MCF 10A (cell line): ENCODE results near the gene OLFML2A. TPM values are rescaled to one million over a fixed set of nuclear protein-coding genes. Genes with fewer than 3 reads are reported as not detected.

Experiments
- BruUV-seq: library from RNA; stranded (reverse); fragments of 400-500 nt; replicated peaks from 2 replicates; lab custom pipeline; 2021; lab: Mats Ljungman, UMichigan
- CTCF ChIA-PET: fragments of 300-600 bp; sonication (Branson Sonifier 250); formaldehyde crosslinking; extraction: SDS; loops from one replicate; lab custom pipeline; 2021; ENCODE audit warnings: antibody characterized with exemption, inconsistent platforms; lab: Yijun Ruan, JAX
- POLR2A ChIA-PET: fragments of 300-600, 350-650 bp; sonication (Branson Sonifier 250); formaldehyde crosslinking; extraction: SDS; loops from one replicate; lab custom pipeline; 2020; ENCODE audit warnings: antibody characterized with exemption, inconsistent platforms; lab: Yijun Ruan, JAX
- DNase-seq: peaks from one replicate; pipeline ENCODE4 v3.0.0-alpha.2; 2018; ENCODE audit not compliant: unreplicated experiment
- H3K27ac Mint-ChIP-seq: one replicate; pipeline ENCODE4 v1.8.0; 2022; ENCODE audit warnings: mild to moderate bottlenecking, low read depth, mixed read lengths; ENCODE audit not compliant: unreplicated experiment
- H3K27me3 Mint-ChIP-seq: one replicate; pipeline ENCODE4 v1.8.0; 2022; ENCODE audit warnings: mixed read lengths; ENCODE audit not compliant: insufficient read depth, unreplicated experiment
- H3K36me3 Mint-ChIP-seq: one replicate; pipeline ENCODE4 v1.8.0; 2022; ENCODE audit warnings: mild to moderate bottlenecking, moderate library complexity, mixed read lengths; ENCODE audit not compliant: insufficient read depth, unreplicated experiment
- H3K4me1 Mint-ChIP-seq: one replicate; pipeline ENCODE4 v1.8.0; 2022; ENCODE audit warnings: mixed read lengths; ENCODE audit not compliant: insufficient read depth, unreplicated experiment
- H3K4me3 Mint-ChIP-seq: one replicate; pipeline ENCODE4 v1.8.0; 2022; ENCODE audit warnings: mild to moderate bottlenecking, moderate library complexity, mixed read lengths; ENCODE audit not compliant: unreplicated experiment
- H3K9me3 Mint-ChIP-seq: one replicate; pipeline ENCODE4 v1.8.0; 2022; ENCODE audit warnings: mixed read lengths; ENCODE audit not compliant: unreplicated experiment
- CTCF ChIP-seq: fragments of 200-600 bp; IDR thresholded peaks from one replicate; pipeline ENCODE4 v1.8.0; 2022; ENCODE audit warnings: antibody characterized with exemption, mild to moderate bottlenecking; ENCODE audit not compliant: unreplicated experiment
- intact Hi-C: fragments of 100-400 bp; cut with micrococcal nuclease; formaldehyde crosslinking; loops from 2 replicates; pipeline ENCODE4 v1.14.1; 2022
- total RNA-seq: library from RNA; stranded (reverse); gene quantifications from 2 replicates; pipeline ENCODE4 v1.2.3, GENCODE V29; 2022

Gene OLFML2A
- total RNA-seq, 1 experiment from 2014 or later = 0.21 TPM

DNA sequence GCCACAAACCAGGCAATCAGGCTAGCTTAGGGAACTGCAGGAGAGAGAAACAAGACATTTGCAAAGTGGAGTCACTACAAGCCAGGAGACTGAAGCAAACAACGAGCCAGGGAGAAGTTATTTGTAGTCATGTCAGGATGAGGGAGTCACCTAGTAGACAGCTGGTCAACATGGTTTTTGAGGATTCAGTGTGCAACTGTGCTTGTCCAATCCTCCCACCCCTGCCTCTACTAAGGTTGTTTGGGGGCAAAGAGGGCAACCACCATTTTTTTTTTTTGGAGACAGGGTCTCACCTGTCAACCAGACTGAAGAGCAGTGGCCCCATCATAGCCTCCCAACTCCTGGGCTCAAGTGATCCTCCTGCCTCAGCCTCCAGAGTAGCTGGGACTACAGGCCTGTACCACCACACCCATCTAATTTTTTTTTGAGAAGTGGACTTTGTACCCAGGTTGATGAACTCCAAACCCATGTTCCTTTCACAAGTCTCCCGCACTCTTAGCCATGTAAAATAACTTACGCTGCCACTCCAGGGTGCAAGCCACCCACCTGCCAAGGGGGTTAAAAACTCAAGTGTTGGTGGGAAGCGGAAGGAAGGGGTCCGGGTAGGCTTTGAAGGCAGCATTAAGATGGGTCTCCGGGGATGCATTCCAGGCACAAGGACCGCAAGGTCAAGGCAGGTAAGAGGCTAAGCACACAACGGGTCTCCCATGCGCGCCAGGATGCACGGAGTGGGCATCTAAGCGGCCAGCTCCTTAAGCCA lies 83.8 kb downstream of the OLFML2A start:
- DNase-seq = no peak
- peak overlapping the region; percentile 88 for H3K27ac Mint-ChIP-seq
- BruUV-seq = no TSS peak
- intact Hi-C loops = loop anchor here (5.0 kb wide), 1 partner anchor 512 kb away; no protein-coding TSS in a partner anchor
- H3K27me3 Mint-ChIP-seq = no peaks in the 10 kb centered on the region
- H3K36me3 Mint-ChIP-seq = peaks cover 53% of the 10 kb centered on the region
- no peak for TF ChIP-seq CTCF
- H3K4me1 Mint-ChIP-seq = peaks cover 22% of the 10 kb centered on the region
- H3K4me3 Mint-ChIP-seq = peak overlapping the region; percentile 81
- ChIA-PET POLR2A (interaction anchor here (0.6 to 15.3 kb wide), 26 partner anchors 7 to 1027 kb away, joined by 3 to 299 read pairs (median 4); partner anchors contain the start of genes GAPVD1, GOLGA1, NR6A1 and OLFML2A), CTCF (interaction anchor here (0.6 to 29.4 kb wide), 11 partner anchors 10 to 149 kb away, joined by 3 to 927 read pairs (median 3); partner anchors contain the start of genes NR6A1 and OLFML2A)
- no peaks in the 10 kb centered on the region for H3K9me3 Mint-ChIP-seq

GRCh38 chr9:124861342-124862229 lies 84.7 kb downstream of the OLFML2A start, which contains the start of the genes ARPC5L and RPL35:
Gene ARPC5L, plus strand, starts transcription at chr9:124862130. Its CDS starts 7,161 bp downstream, at chr9:124869291.
Gene RPL35, minus strand, starts transcription at chr9:124861957. Its CDS starts 45 bp downstream, at chr9:124861912.
- POLR2A ChIA-PET = interaction anchor here (0.6 to 15.3 kb wide), 36 partner anchors 8 to 1026 kb away, joined by 3 to 299 read pairs (median 4); partner anchors contain the start of genes GAPVD1, GOLGA1, HSPA5 and NR6A1
- Mint-ChIP-seq H3K9me3 (no peaks in the 10 kb centered on the region), H3K4me3 (peak within 1 kb of the TSS; percentile 81), H3K27me3 (no peaks in the 10 kb centered on the region), H3K27ac (peak within 1 kb of the TSS; percentile 88), H3K4me1 (peaks cover 22% of the 10 kb centered on the region), H3K36me3 (peaks cover 56% of the 10 kb centered on the region)
- CTCF ChIA-PET = interaction anchor here (0.6 to 29.4 kb wide), 12 partner anchors 9 to 130 kb away, joined by 3 to 927 read pairs (median 4); partner anchors contain the start of genes NR6A1 and OLFML2A
- DNase-seq = peak; percentile 93
- intact Hi-C loops = loop anchor here (5.0 kb wide), 1 partner anchor 511 kb away; no protein-coding TSS in a partner anchor
- no peak for TF ChIP-seq CTCF
- TSS peak; percentile 59 for BruUV-seq

GRCh38 chr9:124863371-124863871 lies 86.5 kb downstream of the OLFML2A start:
- Mint-ChIP-seq H3K36me3 (peaks cover 43% of the 10 kb centered on the region), H3K4me3 (peak overlapping the region; percentile 81), H3K27me3 (no peaks in the 10 kb centered on the region), H3K4me1 (peaks cover 26% of the 10 kb centered on the region), H3K9me3 (no peaks in the 10 kb centered on the region), H3K27ac (peak overlapping the region; percentile 87)
- CTCF ChIA-PET = interaction anchor here (1.2 to 29.4 kb wide), 4 partner anchors 11 to 89 kb away, joined by 3 to 927 read pairs (median 7); partner anchors contain the start of genes NR6A1 and OLFML2A
- POLR2A ChIA-PET = interaction anchor here (0.5 to 15.3 kb wide), 22 partner anchors 8 to 1209 kb away, joined by 3 to 299 read pairs (median 6); partner anchors contain the start of genes GAPVD1, HSPA5, NR6A1 and OLFML2A
- no peak for TF ChIP-seq CTCF
- BruUV-seq = no TSS peak
- intact Hi-C loops = loop anchor here (5.0 kb wide), 1 partner anchor 509 kb away; no protein-coding TSS in a partner anchor
- DNase-seq = peak; percentile 82

Other genes with a start within 250 kb of the OLFML2A start
- 0.91 and 2.0 TPM in 2 replicates for gene NR6A1, start 5.8 kb upstream of the OLFML2A start, total RNA-seq
- not detected in 2 replicates for gene WDR38, start 76.3 kb downstream of the OLFML2A start, total RNA-seq
- 1,966 and 2,009 TPM in 2 replicates for gene RPL35, start 84.8 kb downstream of the OLFML2A start, total RNA-seq
- 72.5 and 84.2 TPM in 2 replicates for gene ARPC5L, start 85.0 kb downstream of the OLFML2A start, total RNA-seq
- 22.8 and 29.9 TPM in 2 replicates for gene GOLGA1, start 163.9 kb downstream of the OLFML2A start, total RNA-seq